A673 (cell line): ENCODE results near the gene ZHX3.

Experiments
- EZH2 ChIP-seq: fragments of 200-600 bp; sonication (generic); IDR thresholded peaks from 2 replicates; pipeline ENCODE4 v1.6.1; 2017; ENCODE audit warnings: borderline replicate concordance, low read depth, mild to moderate bottlenecking, mixed read lengths, antibody characterized with exemption, low read length; ENCODE audit not compliant: poor library complexity, severe bottlenecking
- TF ChIP-seq, protein P1 (sequence below): fragments of 300-800, 200-600 bp; sonication (generic); conservative IDR thresholded peaks from 2 replicates; pipeline ENCODE4 v1.5.1; 2017; ENCODE audit warnings: low read depth, mild to moderate bottlenecking, antibody characterized with exemption, low read length, moderate library complexity, mixed read lengths

DNA sequence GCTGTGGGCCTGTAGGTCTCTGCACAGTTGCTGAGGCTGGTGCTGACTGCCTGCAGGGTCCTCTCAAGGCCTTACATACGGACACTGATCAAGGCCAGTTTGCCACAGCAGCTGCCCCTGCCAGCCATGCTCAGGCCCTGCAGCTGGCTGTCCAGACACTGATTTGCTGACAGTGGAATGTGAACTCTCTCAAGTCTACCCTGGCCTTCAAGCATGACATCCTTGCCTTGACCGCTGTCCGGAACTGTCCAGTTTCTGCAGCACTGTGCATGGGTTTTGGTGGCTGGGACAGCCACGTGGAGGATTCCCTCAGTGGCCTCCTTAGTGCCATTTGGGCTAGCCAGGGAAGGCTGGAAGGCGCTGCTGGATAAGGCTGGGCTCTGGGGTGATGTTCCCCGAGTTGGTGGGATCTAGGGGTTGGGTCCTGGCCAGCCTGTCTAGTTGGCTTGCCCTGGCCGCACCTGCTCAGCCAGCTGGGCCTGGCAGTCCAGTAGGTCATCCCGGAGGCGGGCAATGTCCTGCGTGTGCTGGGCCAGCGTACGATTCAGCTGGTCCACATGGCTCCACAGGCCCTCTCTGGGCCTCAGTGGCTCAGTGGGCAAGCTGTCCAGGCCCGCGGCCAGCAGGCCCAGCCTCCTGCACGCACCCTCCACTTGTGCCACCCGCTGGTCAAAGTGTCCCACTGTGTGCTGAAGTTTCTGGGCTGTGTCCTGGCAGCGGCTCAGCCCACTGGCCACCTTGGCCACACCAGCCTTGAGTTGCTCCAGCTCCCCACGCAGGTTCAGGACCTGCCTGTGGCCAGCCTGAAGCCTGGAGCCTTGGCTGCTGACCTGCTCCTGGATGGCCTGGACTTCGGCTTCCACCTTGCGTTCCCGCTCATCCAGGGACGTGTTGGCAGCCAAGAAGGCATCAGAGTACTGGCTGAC lies 43.6 kb upstream of the ZHX3 start:
- TF ChIP-seq, protein P1, sequence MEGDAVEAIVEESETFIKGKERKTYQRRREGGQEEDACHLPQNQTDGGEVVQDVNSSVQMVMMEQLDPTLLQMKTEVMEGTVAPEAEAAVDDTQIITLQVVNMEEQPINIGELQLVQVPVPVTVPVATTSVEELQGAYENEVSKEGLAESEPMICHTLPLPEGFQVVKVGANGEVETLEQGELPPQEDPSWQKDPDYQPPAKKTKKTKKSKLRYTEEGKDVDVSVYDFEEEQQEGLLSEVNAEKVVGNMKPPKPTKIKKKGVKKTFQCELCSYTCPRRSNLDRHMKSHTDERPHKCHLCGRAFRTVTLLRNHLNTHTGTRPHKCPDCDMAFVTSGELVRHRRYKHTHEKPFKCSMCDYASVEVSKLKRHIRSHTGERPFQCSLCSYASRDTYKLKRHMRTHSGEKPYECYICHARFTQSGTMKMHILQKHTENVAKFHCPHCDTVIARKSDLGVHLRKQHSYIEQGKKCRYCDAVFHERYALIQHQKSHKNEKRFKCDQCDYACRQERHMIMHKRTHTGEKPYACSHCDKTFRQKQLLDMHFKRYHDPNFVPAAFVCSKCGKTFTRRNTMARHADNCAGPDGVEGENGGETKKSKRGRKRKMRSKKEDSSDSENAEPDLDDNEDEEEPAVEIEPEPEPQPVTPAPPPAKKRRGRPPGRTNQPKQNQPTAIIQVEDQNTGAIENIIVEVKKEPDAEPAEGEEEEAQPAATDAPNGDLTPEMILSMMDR, result no peak
- TF ChIP-seq EZH2, result no peak
